ENCODE results near the gene SSU72.

DNA sequence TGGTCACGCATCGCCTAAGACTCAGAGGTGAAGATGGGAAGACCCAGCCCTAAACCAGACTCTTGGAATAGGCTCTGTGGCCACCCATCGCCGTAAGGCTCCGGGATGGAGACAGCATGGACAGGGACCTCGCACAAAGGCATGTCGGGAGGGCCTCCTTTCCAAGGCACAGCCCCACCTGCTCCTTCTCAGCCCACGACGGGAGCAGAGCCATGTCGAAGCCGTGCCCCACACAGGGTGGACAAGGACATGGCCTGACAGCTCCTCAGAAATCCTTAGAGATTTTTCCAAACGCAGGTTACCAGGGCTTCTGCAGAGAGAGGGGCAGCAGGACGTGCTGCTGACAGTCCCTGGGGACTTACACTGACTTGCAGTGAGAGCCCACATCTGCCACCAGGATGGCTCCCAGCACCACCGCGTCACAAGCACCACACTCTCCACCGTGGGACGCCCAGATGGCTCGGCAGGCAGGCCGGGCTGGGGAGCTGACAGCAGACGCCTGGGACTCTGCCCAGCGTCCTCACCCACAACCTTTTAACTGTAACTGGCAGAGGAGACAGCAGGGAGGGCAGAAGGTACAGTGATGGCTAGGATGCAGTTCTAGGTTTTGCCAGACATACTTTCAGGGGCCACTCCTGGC lies 12.0 kb downstream of the SSU72 start:
- no peak for TF ChIP-seq EP300 (IDR thresholded peaks at IDR 0.05)
- no peak for TF ChIP-seq POLR2AphosphoS5 (IDR thresholded peaks at IDR 0.05)
- TF ChIP-seq, protein P1, sequence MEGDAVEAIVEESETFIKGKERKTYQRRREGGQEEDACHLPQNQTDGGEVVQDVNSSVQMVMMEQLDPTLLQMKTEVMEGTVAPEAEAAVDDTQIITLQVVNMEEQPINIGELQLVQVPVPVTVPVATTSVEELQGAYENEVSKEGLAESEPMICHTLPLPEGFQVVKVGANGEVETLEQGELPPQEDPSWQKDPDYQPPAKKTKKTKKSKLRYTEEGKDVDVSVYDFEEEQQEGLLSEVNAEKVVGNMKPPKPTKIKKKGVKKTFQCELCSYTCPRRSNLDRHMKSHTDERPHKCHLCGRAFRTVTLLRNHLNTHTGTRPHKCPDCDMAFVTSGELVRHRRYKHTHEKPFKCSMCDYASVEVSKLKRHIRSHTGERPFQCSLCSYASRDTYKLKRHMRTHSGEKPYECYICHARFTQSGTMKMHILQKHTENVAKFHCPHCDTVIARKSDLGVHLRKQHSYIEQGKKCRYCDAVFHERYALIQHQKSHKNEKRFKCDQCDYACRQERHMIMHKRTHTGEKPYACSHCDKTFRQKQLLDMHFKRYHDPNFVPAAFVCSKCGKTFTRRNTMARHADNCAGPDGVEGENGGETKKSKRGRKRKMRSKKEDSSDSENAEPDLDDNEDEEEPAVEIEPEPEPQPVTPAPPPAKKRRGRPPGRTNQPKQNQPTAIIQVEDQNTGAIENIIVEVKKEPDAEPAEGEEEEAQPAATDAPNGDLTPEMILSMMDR (IDR thresholded peaks at IDR 0.05): no peak

Measured in stomach (tissue), 4 donors.